ENCODE data around the gene BAD.

DNA sequence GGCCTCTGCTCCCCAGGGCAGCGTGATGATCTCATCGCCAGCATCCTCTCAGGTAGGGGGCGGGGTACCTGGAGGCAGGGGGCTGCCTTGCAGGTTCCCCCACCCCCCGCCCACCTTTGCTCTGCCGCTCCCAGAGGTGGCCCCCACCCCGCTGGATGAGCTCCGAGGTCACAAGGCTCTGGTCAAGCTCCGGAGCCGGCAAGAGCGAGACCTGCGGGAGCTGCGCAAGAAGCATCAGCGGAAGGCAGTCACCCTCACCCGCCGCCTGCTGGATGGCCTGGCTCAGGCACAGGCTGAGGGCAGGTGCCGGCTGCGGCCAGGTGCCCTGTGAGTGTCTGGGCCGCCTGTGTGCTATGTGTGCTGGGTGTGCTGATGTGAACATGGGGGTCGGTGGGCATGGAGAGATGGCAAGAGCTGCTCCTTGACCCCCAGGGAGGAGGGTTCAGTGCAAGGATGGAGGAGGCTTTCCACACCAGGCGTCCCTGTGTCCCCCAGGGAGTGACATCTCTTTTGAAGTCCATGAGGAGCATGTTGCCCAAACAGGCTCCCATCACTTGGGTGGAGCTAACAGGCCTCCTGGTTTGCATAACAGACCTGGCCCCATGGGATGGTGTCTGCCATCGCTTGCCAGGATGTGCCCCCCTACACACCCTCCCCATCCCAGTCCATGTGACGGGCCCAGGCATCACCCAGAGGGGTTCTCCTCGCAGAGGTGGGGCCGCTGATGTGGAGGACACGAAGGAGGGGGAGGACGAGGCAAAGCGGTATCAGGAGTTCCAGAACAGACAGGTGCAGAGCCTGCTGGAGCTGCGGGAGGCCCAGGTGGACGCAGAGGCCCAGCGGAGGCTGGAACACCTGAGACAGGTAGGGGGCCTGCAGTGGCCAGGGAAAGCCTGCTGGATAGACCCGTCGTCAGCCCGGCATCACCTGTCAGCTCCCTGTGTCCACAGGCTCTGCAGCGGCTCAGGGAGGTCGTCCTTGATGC is 19.0 kb downstream of the BAD start:
- TF ChIP-seq, protein P1, sequence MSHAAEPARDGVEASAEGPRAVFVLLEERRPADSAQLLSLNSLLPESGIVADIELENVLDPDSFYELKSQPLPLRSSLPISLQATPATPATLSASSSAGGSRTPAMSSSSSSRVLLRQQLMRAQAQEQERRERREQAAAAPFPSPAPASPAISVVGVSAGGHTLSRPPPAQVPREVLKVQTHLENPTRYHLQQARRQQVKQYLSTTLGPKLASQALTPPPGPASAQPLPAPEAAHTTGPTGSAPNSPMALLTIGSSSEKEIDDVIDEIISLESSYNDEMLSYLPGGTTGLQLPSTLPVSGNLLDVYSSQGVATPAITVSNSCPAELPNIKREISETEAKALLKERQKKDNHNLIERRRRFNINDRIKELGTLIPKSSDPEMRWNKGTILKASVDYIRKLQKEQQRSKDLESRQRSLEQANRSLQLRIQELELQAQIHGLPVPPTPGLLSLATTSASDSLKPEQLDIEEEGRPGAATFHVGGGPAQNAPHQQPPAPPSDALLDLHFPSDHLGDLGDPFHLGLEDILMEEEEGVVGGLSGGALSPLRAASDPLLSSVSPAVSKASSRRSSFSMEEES (CRISPR knock-in tag; IDR thresholded peaks at IDR 0.05): no peak
- TF ChIP-seq SMC3 (IDR thresholded peaks at IDR 0.05; ENCODE audit: low read length) (no peak), SRSF9 (IDR thresholded peaks at IDR 0.05; ENCODE audit: borderline replicate concordance, insufficient read depth, low read depth, low read length, poor library complexity, severe bottlenecking) (no peak), ZNF274 (CRISPR knock-in tag; IDR thresholded peaks at IDR 0.05) (no peak), CAMTA2 (CRISPR knock-in tag; IDR thresholded peaks at IDR 0.05; ENCODE audit: borderline replicate concordance) (no peak), ATF3 (CRISPR knock-in tag; IDR thresholded peaks at IDR 0.05) (no peak), ZNF251 (CRISPR knock-in tag; IDR thresholded peaks at IDR 0.05) (no peak), JUND (CRISPR knock-in tag; IDR thresholded peaks at IDR 0.05) (no peak), POLR2AphosphoS5 (IDR thresholded peaks at IDR 0.05; ENCODE audit: low read depth, low read length) (no peak)
- TF ChIP-seq, protein P2, sequence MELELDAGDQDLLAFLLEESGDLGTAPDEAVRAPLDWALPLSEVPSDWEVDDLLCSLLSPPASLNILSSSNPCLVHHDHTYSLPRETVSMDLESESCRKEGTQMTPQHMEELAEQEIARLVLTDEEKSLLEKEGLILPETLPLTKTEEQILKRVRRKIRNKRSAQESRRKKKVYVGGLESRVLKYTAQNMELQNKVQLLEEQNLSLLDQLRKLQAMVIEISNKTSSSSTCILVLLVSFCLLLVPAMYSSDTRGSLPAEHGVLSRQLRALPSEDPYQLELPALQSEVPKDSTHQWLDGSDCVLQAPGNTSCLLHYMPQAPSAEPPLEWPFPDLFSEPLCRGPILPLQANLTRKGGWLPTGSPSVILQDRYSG (CRISPR knock-in tag; IDR thresholded peaks at IDR 0.05): no peak
- TF ChIP-seq, protein P3, sequence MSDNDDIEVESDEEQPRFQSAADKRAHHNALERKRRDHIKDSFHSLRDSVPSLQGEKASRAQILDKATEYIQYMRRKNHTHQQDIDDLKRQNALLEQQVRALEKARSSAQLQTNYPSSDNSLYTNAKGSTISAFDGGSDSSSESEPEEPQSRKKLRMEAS (IDR thresholded peaks at IDR 0.05): no peak
